ENCODE data around the gene ADAM19.

ADAM19 gene

GRCh38 chr5:157473383-157474320, 101.9 kb downstream of the ADAM19 start:
- in situ Hi-C loops (cut with MboI; ENCODE audit: low sequenced_read_pairs, unreplicated experiment) = loop anchor here (10.0 kb wide), 1 partner anchor 49 kb away; no protein-coding TSS in a partner anchor
- TF ChIP-seq, protein P1, sequence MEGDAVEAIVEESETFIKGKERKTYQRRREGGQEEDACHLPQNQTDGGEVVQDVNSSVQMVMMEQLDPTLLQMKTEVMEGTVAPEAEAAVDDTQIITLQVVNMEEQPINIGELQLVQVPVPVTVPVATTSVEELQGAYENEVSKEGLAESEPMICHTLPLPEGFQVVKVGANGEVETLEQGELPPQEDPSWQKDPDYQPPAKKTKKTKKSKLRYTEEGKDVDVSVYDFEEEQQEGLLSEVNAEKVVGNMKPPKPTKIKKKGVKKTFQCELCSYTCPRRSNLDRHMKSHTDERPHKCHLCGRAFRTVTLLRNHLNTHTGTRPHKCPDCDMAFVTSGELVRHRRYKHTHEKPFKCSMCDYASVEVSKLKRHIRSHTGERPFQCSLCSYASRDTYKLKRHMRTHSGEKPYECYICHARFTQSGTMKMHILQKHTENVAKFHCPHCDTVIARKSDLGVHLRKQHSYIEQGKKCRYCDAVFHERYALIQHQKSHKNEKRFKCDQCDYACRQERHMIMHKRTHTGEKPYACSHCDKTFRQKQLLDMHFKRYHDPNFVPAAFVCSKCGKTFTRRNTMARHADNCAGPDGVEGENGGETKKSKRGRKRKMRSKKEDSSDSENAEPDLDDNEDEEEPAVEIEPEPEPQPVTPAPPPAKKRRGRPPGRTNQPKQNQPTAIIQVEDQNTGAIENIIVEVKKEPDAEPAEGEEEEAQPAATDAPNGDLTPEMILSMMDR (IDR thresholded peaks at IDR 0.05; ENCODE audit: borderline replicate concordance, control extremely low read depth, extremely low read depth, insufficient read depth, missing control alignments) = no peak
- DNase-seq (ENCODE audit: low spot score) = no peak

DNA sequence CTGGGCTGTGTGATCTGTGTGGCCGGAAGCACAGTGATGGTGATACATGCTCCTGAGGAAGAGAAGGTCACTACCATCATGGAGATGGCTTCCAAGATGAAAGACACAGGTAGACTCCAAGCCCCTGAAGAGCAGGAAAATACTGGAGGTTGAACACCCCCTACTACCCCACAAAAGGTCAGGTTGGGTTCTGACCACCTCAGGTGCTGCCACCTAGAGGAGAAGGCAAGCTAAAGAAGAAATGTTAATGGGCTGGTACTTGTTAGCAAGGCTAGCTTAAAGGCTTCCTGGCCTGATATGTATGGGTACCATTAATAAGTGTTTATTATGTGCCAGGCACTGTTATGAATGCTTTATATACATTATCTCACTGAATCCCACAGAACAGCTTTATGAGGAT, 103.9 kb downstream of the ADAM19 start:
- TF ChIP-seq, protein P1 (IDR thresholded peaks at IDR 0.05; ENCODE audit: borderline replicate concordance, control extremely low read depth, extremely low read depth, insufficient read depth, missing control alignments) = peak; percentile 43
- no peak for DNase-seq (ENCODE audit: low spot score)
- in situ Hi-C loops (cut with MboI; ENCODE audit: low sequenced_read_pairs, unreplicated experiment) = loop anchor here (10.0 kb wide), 1 partner anchor 47 kb away; no protein-coding TSS in a partner anchor

GRCh38 chr5:157470631-157471030, 104.9 kb downstream of the ADAM19 start:
- in situ Hi-C loops (cut with MboI; ENCODE audit: low sequenced_read_pairs, unreplicated experiment) = loop anchor here (10.0 kb wide), 1 partner anchor 46 kb away; no protein-coding TSS in a partner anchor
- TF ChIP-seq, protein P1 (IDR thresholded peaks at IDR 0.05; ENCODE audit: borderline replicate concordance, control extremely low read depth, extremely low read depth, insufficient read depth, missing control alignments) = no peak
- no peak for DNase-seq (ENCODE audit: low spot score)

GRCh38 chr5:157469687-157470086, 105.9 kb downstream of the ADAM19 start:
- DNase-seq (ENCODE audit: low spot score) = no peak
- TF ChIP-seq, protein P1 (IDR thresholded peaks at IDR 0.05; ENCODE audit: borderline replicate concordance, control extremely low read depth, extremely low read depth, insufficient read depth, missing control alignments) = no peak
- in situ Hi-C loops (cut with MboI; ENCODE audit: low sequenced_read_pairs, unreplicated experiment) = loop anchor here (10.0 kb wide), 1 partner anchor 45 kb away; no protein-coding TSS in a partner anchor

DNA sequence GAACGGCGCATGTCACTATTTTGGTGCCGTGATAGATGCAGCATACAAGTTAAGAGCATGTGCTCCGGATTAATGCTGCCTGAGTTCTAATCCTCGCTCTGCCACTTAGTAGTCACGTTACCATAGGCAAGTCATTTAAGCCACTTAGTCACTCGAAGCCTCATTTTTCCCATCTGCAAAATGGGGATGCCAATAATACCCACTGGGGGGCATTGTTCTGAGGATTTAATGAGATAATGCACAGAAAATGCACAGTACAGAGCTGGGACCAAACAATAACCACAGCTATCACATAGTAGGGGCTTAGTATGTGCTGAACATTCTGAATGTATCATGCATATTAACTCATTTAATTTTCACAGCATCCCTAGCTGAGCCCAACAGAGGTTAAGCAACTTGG, 106.5 kb downstream of the ADAM19 start:
- in situ Hi-C loops (cut with MboI; ENCODE audit: low sequenced_read_pairs, unreplicated experiment) = no loop called here
- TF ChIP-seq, protein P1 (IDR thresholded peaks at IDR 0.05; ENCODE audit: borderline replicate concordance, control extremely low read depth, extremely low read depth, insufficient read depth, missing control alignments) = no peak
- DNase-seq (ENCODE audit: low spot score) = no peak

GRCh38 chr5:157468293-157468965, 107.1 kb downstream of the ADAM19 start:
- no peak for DNase-seq (ENCODE audit: low spot score)
- TF ChIP-seq, protein P1 (IDR thresholded peaks at IDR 0.05; ENCODE audit: borderline replicate concordance, control extremely low read depth, extremely low read depth, insufficient read depth, missing control alignments) = no peak
- in situ Hi-C loops (cut with MboI; ENCODE audit: low sequenced_read_pairs, unreplicated experiment) = no loop called here

Data from GM13976 (cell line).